Mesenchymal stem cell (in vitro differentiated cells and primary cell): ENCODE measurements around the gene RTL1.

Source experiments
- DNase-seq: peaks from one replicate; pipeline ENCODE4 v3.0.0-alpha.2; 2013
- H2AFZ ChIP-seq: one replicate; pipeline ENCODE4 v1.6.1; 2013; ENCODE audit warnings: low read depth, mild to moderate bottlenecking, control low read depth, inconsistent platforms, low read length, moderate library complexity
- H2AK5ac ChIP-seq: 2 replicates; pipeline ENCODE4 v1.6.1; 2013; ENCODE audit warnings: low read length, moderate library complexity, mild to moderate bottlenecking, inconsistent platforms; ENCODE audit not compliant: severe bottlenecking
- H2BK120ac ChIP-seq: one replicate; pipeline ENCODE4 v1.6.1; 2013; ENCODE audit warnings: low read depth, mild to moderate bottlenecking, inconsistent platforms, low read length, moderate library complexity
- H2BK12ac ChIP-seq, 2 experiments: one replicate each; pipeline ENCODE4 v1.6.1; 2013; ENCODE audit warnings: inconsistent platforms in 2 of 2, low read length in 2 of 2, mild to moderate bottlenecking in 2 of 2, moderate library complexity in 2 of 2, control low read depth in 1 of 2
- H2BK15ac ChIP-seq: one replicate; pipeline ENCODE4 v1.6.1; 2013; ENCODE audit warnings: mild to moderate bottlenecking, low read depth, inconsistent platforms; ENCODE audit not compliant: poor library complexity, severe bottlenecking
- H2BK5ac ChIP-seq: 2 replicates; pipeline ENCODE4 v1.6.1; 2013; ENCODE audit warnings: low read depth, mild to moderate bottlenecking, low read length, control low read depth, inconsistent platforms; ENCODE audit not compliant: poor library complexity, severe bottlenecking
- H3K14ac ChIP-seq, 2 experiments: one replicate each; pipeline ENCODE4 v1.6.1; 2013; ENCODE audit warnings: inconsistent platforms in 2 of 2, low read length in 2 of 2, control low read depth in 1 of 2, mild to moderate bottlenecking in 1 of 2, moderate library complexity in 1 of 2
- H3K18ac ChIP-seq, 2 experiments: one replicate each; pipeline ENCODE4 v1.6.1; 2013; ENCODE audit warnings: inconsistent platforms in 2 of 2, low read length in 2 of 2, control low read depth in 1 of 2, low read depth in 1 of 2, mild to moderate bottlenecking in 1 of 2
- H3K23ac ChIP-seq, 2 experiments: one replicate each; pipeline ENCODE4 v1.6.1; 2013; ENCODE audit warnings: inconsistent platforms in 2 of 2, low read length in 2 of 2, mild to moderate bottlenecking in 2 of 2, moderate library complexity in 2 of 2, control low read depth in 1 of 2
- H3K27ac ChIP-seq: 2 replicates; pipeline ENCODE4 v1.5.1; 2013; ENCODE audit warnings: mild to moderate bottlenecking, moderate library complexity, low read length, control low read depth, inconsistent platforms; ENCODE audit not compliant: poor library complexity, severe bottlenecking
- H3K27me3 ChIP-seq, 2 experiments: 2 replicates each; pipeline versions ENCODE4 v1.6.1 to v1.7.0; 2013; ENCODE audit warnings: low read length in 2 of 2, mild to moderate bottlenecking in 2 of 2, moderate library complexity in 2 of 2, control low read depth in 1 of 2, inconsistent platforms in 1 of 2; ENCODE audit not compliant: control insufficient read depth in 1 of 2, insufficient read depth in 1 of 2
- H3K36me3 ChIP-seq, 2 experiments: 2 replicates each; pipeline versions ENCODE4 v1.6.1 to v1.7.0; 2013; ENCODE audit warnings: low read length in 2 of 2, control low read depth in 1 of 2, inconsistent platforms in 1 of 2, low read depth in 1 of 2, mild to moderate bottlenecking in 1 of 2; ENCODE audit not compliant: insufficient read depth in 2 of 2, control insufficient read depth in 1 of 2
- H3K4ac ChIP-seq, 2 experiments: one replicate each; pipeline ENCODE4 v1.6.1; 2013; ENCODE audit warnings: inconsistent platforms in 2 of 2, low read length in 2 of 2, mild to moderate bottlenecking in 2 of 2, moderate library complexity in 2 of 2, control low read depth in 1 of 2, low read depth in 1 of 2
- H3K4me1 ChIP-seq: 2 replicates; pipeline ENCODE4 v1.6.1; 2013; ENCODE audit warnings: low read depth, low read length, control low read depth; ENCODE audit not compliant: control insufficient read depth, insufficient read depth
- H3K4me2 ChIP-seq: 2 replicates; pipeline ENCODE4 v1.6.1; 2013; ENCODE audit warnings: low read length, mild to moderate bottlenecking, inconsistent platforms; ENCODE audit not compliant: poor library complexity, severe bottlenecking
- H3K4me3 ChIP-seq, 2 experiments: 2 replicates each; pipeline versions ENCODE4 v1.5.1 to v1.7.0; 2013; ENCODE audit warnings: low read length in 2 of 2, mild to moderate bottlenecking in 2 of 2, control low read depth in 1 of 2, low read depth in 1 of 2; ENCODE audit not compliant: insufficient read depth in 1 of 2
- H3K79me1 ChIP-seq: replicated peaks from 2 replicates; pipeline ENCODE4 v1.6.1; 2013; ENCODE audit warnings: mild to moderate bottlenecking, control low read depth, low read length, inconsistent platforms; ENCODE audit not compliant: poor library complexity, severe bottlenecking
- H3K9ac ChIP-seq: 2 replicates; pipeline ENCODE4 v1.7.0; 2013; ENCODE audit warnings: mild to moderate bottlenecking, low read length, moderate library complexity
- H3K9me3 ChIP-seq: 2 replicates; pipeline ENCODE4 v1.7.0; 2013; ENCODE audit warnings: mild to moderate bottlenecking, low read length; ENCODE audit not compliant: control insufficient read depth
- H4K8ac ChIP-seq: one replicate; pipeline ENCODE4 v1.6.1; 2013; ENCODE audit warnings: inconsistent platforms, mild to moderate bottlenecking, low read length, moderate library complexity
- H4K91ac ChIP-seq: one replicate; pipeline ENCODE4 v1.6.1; 2013; ENCODE audit warnings: mild to moderate bottlenecking, low read length, inconsistent platforms
- WGBS: methylation state at CpG from one replicate; pipeline ENCODE4 v1.1.7; 2013; ENCODE audit warnings: mixed read lengths; 5-methylcytosine and 5-hydroxymethylcytosine counted together

Gene RTL1

GRCh38 chr14:100894416-100894815 lies 9.1 kb downstream of the RTL1 start:
- no peaks in the 10 kb centered on the region for H3K9me3 ChIP-seq
- no peak overlapping the region for H2BK120ac ChIP-seq
- H3K27ac ChIP-seq, result no peak overlapping the region
- H3K4me2 ChIP-seq, result no peak overlapping the region
- H3K27me3 ChIP-seq, result peaks cover 15 to 20% of the 10 kb centered on the region in 2 experiments
- no peaks in the 10 kb centered on the region for H3K4me1 ChIP-seq
- no peak overlapping the region for H2AK5ac ChIP-seq
- H3K14ac ChIP-seq, result peak overlapping the region in 1 of 2 experiments; percentile 69
- H3K79me1 ChIP-seq, result no peaks in the 10 kb centered on the region
- peak overlapping the region in 1 of 2 experiments; percentile 21 for H3K4me3 ChIP-seq
- DNase-seq, result no peak
- H2AFZ ChIP-seq, result no peak overlapping the region
- H3K18ac ChIP-seq, result no peak overlapping the region
- H3K4ac ChIP-seq, result peak overlapping the region in 1 of 2 experiments; percentile 47
- 98% methylated on average over 6 of the region's 6 CpGs for WGBS
- H3K36me3 ChIP-seq, result peaks cover 0 to 86% of the 10 kb centered on the region in 2 experiments
- peak overlapping the region; percentile 16 for H4K8ac ChIP-seq
- H2BK15ac ChIP-seq, result no peak overlapping the region
- H2BK5ac ChIP-seq, result no peak overlapping the region
- H3K9ac ChIP-seq, result no peak overlapping the region
- H2BK12ac ChIP-seq, result no peak overlapping the region
- H4K91ac ChIP-seq, result no peak overlapping the region
- no peak overlapping the region for H3K23ac ChIP-seq

DNA sequence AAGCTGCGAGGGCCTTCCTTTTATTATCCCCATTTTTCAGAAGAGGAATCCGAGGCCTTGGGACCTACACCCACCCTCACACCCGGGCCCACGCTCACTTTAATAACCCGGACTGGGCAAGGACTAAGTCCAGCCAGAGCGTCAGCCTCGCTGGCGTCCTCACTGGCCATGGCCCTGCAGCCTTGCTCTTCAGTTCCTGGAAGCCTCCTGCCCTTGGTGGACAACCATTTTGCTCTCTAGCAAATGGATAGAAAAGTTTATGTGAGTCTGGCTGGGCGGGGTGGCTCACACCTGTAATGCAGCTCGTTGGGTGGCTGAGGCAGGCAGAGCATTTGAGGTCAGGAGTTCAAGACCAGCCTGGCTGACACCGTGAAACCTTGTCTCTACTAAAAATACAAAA lies 9.8 kb downstream of the RTL1 start:
- Histone ChIP-seq H3K36me3 (peaks cover 0 to 85% of the 10 kb centered on the region in 2 experiments), H3K27ac (no peak overlapping the region)

GRCh38 chr14:100893228-100893601 lies 10.3 kb downstream of the RTL1 start:
- Histone ChIP-seq H2AK5ac (no peak overlapping the region), H3K79me1 (no peaks in the 10 kb centered on the region), H3K23ac (no peak overlapping the region), H3K18ac (no peak overlapping the region), H2BK5ac (no peak overlapping the region), H3K27ac (no peak overlapping the region), H3K4ac (no peak overlapping the region), H2AFZ (no peak overlapping the region), H3K36me3 (peaks cover 0 to 81% of the 10 kb centered on the region in 2 experiments), H2BK15ac (no peak overlapping the region), H3K9me3 (no peaks in the 10 kb centered on the region), H4K91ac (no peak overlapping the region), H3K14ac (no peak overlapping the region), H4K8ac (no peak overlapping the region), H3K9ac (no peak overlapping the region), H3K4me3 (no peak overlapping the region), H3K4me1 (no peaks in the 10 kb centered on the region), H3K27me3 (peaks cover 8 to 10% of the 10 kb centered on the region in 2 experiments), H3K4me2 (no peak overlapping the region), H2BK12ac (no peak overlapping the region), H2BK120ac (no peak overlapping the region)
- WGBS, result 80% methylated on average over 5 of the region's 8 CpGs
- no peak for DNase-seq

More for the DNA sequence above, 9.8 kb downstream of the RTL1 start:
- 84% methylated on average over 10 of the region's 11 CpGs for WGBS
- H3K4ac ChIP-seq, result no peak overlapping the region
- no peak overlapping the region for H3K4me3 ChIP-seq
- H3K18ac ChIP-seq, result no peak overlapping the region
- no peak overlapping the region for H3K14ac ChIP-seq
- H3K9ac ChIP-seq, result no peak overlapping the region
- peaks cover 10 to 14% of the 10 kb centered on the region in 2 experiments for H3K27me3 ChIP-seq
- H4K8ac ChIP-seq, result no peak overlapping the region
- H2BK5ac ChIP-seq, result no peak overlapping the region
- no peak overlapping the region for H3K23ac ChIP-seq
- no peaks in the 10 kb centered on the region for H3K79me1 ChIP-seq
- peak overlapping the region; percentile 62 for H4K91ac ChIP-seq
- no peaks in the 10 kb centered on the region for H3K9me3 ChIP-seq
- H2AFZ ChIP-seq, result no peak overlapping the region
- no peaks in the 10 kb centered on the region for H3K4me1 ChIP-seq
- H2AK5ac ChIP-seq, result no peak overlapping the region
- no peak for DNase-seq
- no peak overlapping the region for H2BK120ac ChIP-seq
- H3K4me2 ChIP-seq, result no peak overlapping the region
- no peak overlapping the region for H2BK12ac ChIP-seq
- H2BK15ac ChIP-seq, result no peak overlapping the region

DNA sequence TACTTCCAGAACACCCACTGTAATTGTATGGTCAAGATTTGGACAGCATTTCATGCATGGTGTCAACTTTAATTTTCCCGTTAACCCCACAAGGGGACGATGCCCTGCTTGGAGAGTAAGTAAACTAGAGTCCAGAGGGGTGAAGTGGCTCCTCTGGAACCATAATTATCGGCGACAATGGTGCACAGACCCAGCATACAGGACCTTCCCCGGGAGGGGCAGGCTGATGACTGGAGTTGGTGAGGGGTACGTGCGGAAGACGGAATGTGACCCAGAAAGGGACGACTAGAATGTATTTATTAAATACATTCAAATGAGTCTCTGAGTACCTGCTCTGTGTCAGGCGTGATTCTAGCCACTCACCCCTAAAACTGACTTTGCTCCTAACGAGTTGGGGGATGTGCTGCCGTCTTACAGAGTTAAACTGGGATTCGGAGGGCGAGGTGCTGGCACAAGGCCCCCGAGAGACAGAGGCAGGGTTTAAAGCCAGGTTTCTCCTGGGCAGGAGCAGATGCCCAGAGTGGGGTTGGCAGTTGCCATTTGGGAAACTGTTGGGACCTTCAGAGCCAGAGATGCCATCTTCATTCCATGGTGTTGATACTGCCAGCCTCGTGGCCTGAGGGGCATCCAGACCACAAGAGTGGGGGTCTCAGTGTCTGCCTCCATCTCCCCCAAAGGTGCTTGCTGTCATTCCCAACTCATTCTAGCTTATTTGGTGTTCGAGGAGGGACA lies 10.9 kb downstream of the RTL1 start:
- H3K36me3 ChIP-seq, result peaks cover 0 to 82% of the 10 kb centered on the region in 2 experiments
- no peak for DNase-seq
- no peak overlapping the region for H2BK5ac ChIP-seq
- H4K8ac ChIP-seq, result no peak overlapping the region
- no peaks in the 10 kb centered on the region for H3K9me3 ChIP-seq
- no peak overlapping the region for H3K18ac ChIP-seq
- H3K4me3 ChIP-seq, result no peak overlapping the region
- H2AK5ac ChIP-seq, result no peak overlapping the region
- no peak overlapping the region for H2BK12ac ChIP-seq
- H3K27me3 ChIP-seq, result peaks cover 8 to 10% of the 10 kb centered on the region in 2 experiments
- no peaks in the 10 kb centered on the region for H3K4me1 ChIP-seq
- no peak overlapping the region for H4K91ac ChIP-seq
- 81% methylated on average over 12 of the region's 17 CpGs for WGBS
- H3K14ac ChIP-seq, result no peak overlapping the region
- no peak overlapping the region for H3K9ac ChIP-seq
- H3K79me1 ChIP-seq, result no peaks in the 10 kb centered on the region
- H2BK120ac ChIP-seq, result no peak overlapping the region
- no peak overlapping the region for H3K23ac ChIP-seq
- H2BK15ac ChIP-seq, result no peak overlapping the region
- no peak overlapping the region for H3K27ac ChIP-seq
- no peak overlapping the region for H3K4ac ChIP-seq
- H2AFZ ChIP-seq, result no peak overlapping the region
- H3K4me2 ChIP-seq, result no peak overlapping the region
